OCI-LY3 (cell line): ENCODE results near the gene AGBL4.

Experiments used
- H2AFZ ChIP-seq: fragments of 200-600, 300-600 bp; shearing (Covaris generic); 2 replicates; pipeline ENCODE4 v1.6.0; 2014; ENCODE audit warnings: antibody characterized with exemption, low read depth, low read length
- H3K27ac ChIP-seq: fragments of 200-600, 300-600 bp; sonication (generic); 2 replicates; pipeline ENCODE4 v1.5.1; 2014; ENCODE audit warnings: mild to moderate bottlenecking, low read length, moderate library complexity, mixed read lengths
- H3K27me3 ChIP-seq: fragments of 200-600, 300-600 bp; sonication (generic); 2 replicates; pipeline ENCODE4 v1.6.1; 2014; ENCODE audit warnings: low read depth, low read length, mixed read lengths
- H3K36me3 ChIP-seq: fragments of 200-600, 300-600 bp; sonication (generic); replicated peaks from 2 replicates; pipeline ENCODE3; 2014; ENCODE audit warnings: low read depth, low read length, mixed read lengths
- H3K4me1 ChIP-seq: fragments of 300-600, 200-600 bp; sonication (generic); 2 replicates; pipeline ENCODE4 v1.6.1; 2014; ENCODE audit warnings: low read length, mixed read lengths
- H3K4me2 ChIP-seq: fragments of 200-600, 300-600 bp; sonication (generic); 2 replicates; pipeline ENCODE4 v1.6.1; 2014; ENCODE audit warnings: low read length, mixed read lengths
- H3K4me3 ChIP-seq: fragments of 300-600, 200-600 bp; sonication (generic); 2 replicates; pipeline ENCODE4 v1.5.1; 2014; ENCODE audit warnings: antibody characterized with exemption, mild to moderate bottlenecking, low read length, moderate library complexity
- H3K79me2 ChIP-seq: fragments of 300-600, 200-600 bp; shearing (Covaris generic); 2 replicates; pipeline ENCODE4 v1.6.1; 2014; ENCODE audit warnings: mild to moderate bottlenecking, low read length, mixed read lengths
- H3K9ac ChIP-seq: fragments of 300-600, 200-600 bp; shearing (Covaris generic); 2 replicates; pipeline ENCODE4 v1.6.0; 2014; ENCODE audit warnings: mild to moderate bottlenecking, low read length, moderate library complexity
- H3K9me3 ChIP-seq: fragments of 200-600, 300-600 bp; shearing (Covaris generic); 2 replicates; pipeline ENCODE4 v1.6.1; 2014; ENCODE audit warnings: low read length, mixed read lengths; ENCODE audit not compliant: insufficient read depth
- H4K20me1 ChIP-seq: fragments of 200-600, 300-600 bp; sonication (generic); 2 replicates; pipeline ENCODE4 v1.6.1; 2016; ENCODE audit warnings: low read length, mixed read lengths; ENCODE audit not compliant: insufficient read depth
- CTCF ChIP-seq: fragments of 200-600, 300-600 bp; sonication (generic); IDR thresholded peaks from 2 replicates; pipeline ENCODE4 v1.5.1; 2014; ENCODE audit warnings: antibody characterized with exemption, low read length, low read depth
- EZH2phosphoT487 ChIP-seq: fragments of 200-600 bp; shearing (Covaris generic); IDR thresholded peaks from 2 replicates; pipeline ENCODE4 v1.6.1; 2018; ENCODE audit warnings: antibody characterized with exemption, mixed run types, low read depth

The AGBL4 gene

DNA sequence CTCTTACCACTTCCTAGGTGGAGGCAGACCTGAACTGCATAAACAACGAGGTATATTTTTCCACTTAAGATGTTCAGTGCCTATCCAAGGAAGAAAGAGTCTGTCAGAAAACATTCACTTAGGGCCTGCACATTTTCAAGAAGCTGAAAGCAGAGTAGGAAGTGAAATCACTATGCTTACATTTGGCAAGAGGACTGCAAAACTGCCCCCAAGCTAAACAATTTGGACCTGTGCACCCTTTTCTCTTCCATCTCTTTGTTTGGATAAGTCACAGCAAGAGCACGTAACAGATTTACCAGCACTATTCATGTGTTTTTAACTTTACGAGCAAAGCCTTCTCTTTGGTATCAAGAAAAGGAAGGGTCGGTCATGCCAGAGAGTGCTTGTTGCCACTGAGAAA is 1233.9 kb downstream of the AGBL4 start:
- Histone ChIP-seq H3K79me2 (no peaks in the 10 kb centered on the region), H3K4me3 (peak overlapping the region; percentile 54), H3K27me3 (no peaks in the 10 kb centered on the region), H3K9me3 (no peaks in the 10 kb centered on the region), H2AFZ (no peak overlapping the region), H3K36me3 (no peaks in the 10 kb centered on the region), H3K4me2 (peak overlapping the region; percentile 80), H4K20me1 (no peaks in the 10 kb centered on the region), H3K4me1 (peaks cover 98% of the 10 kb centered on the region), H3K9ac (peak overlapping the region; percentile 75), H3K27ac (peak overlapping the region; percentile 99)
- no peak for TF ChIP-seq EZH2phosphoT487
- TF ChIP-seq CTCF: no peak

GRCh38 chr1:48785869-48786268 is 1237.9 kb downstream of the AGBL4 start:
- H3K4me2 ChIP-seq: peak overlapping the region; percentile 56
- no peaks in the 10 kb centered on the region for H3K36me3 ChIP-seq
- no peaks in the 10 kb centered on the region for H3K27me3 ChIP-seq
- H4K20me1 ChIP-seq: no peaks in the 10 kb centered on the region
- H3K27ac ChIP-seq: peak overlapping the region; percentile 92
- TF ChIP-seq CTCF (no peak), EZH2phosphoT487 (no peak)
- H3K9ac ChIP-seq: peak overlapping the region; percentile 60
- H3K9me3 ChIP-seq: no peaks in the 10 kb centered on the region
- no peak overlapping the region for H2AFZ ChIP-seq
- peak overlapping the region; percentile 5 for H3K4me3 ChIP-seq
- no peaks in the 10 kb centered on the region for H3K79me2 ChIP-seq
- peaks cover 91% of the 10 kb centered on the region for H3K4me1 ChIP-seq

DNA sequence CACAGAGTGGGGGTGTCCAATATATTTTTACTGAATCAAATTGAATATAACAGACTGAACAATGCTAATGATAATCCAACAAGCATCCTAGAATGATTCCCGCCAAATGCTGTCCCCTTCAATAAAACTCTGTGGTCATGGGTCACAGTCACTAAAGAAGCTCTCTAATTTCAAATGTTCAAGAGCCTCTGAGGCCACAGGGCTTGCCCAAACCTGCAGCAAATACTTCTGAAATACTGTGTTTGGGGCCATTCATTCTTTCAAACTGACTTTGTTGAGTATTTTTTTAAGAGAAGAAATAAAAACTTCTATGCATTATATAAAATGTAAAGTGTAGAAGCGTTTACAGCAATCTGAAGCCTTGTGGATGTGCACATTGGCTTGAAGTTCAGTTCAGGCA is 1239.5 kb downstream of the AGBL4 start:
- H3K27ac ChIP-seq: peak overlapping the region; percentile 92
- no peaks in the 10 kb centered on the region for H3K27me3 ChIP-seq
- no peaks in the 10 kb centered on the region for H3K79me2 ChIP-seq
- no peaks in the 10 kb centered on the region for H3K36me3 ChIP-seq
- peak overlapping the region; percentile 56 for H3K4me2 ChIP-seq
- TF ChIP-seq EZH2phosphoT487: no peak
- H3K4me3 ChIP-seq: 0 out of 2 replicates have a peak overlapping the region, but pooled peaks have one; percentile 17
- H3K9me3 ChIP-seq: no peaks in the 10 kb centered on the region
- H2AFZ ChIP-seq: no peak overlapping the region
- peaks cover 75% of the 10 kb centered on the region for H3K4me1 ChIP-seq
- peak overlapping the region; percentile 46; the same call in 1 of the 2 replicates for H3K9ac ChIP-seq
- H4K20me1 ChIP-seq: no peaks in the 10 kb centered on the region

DNA sequence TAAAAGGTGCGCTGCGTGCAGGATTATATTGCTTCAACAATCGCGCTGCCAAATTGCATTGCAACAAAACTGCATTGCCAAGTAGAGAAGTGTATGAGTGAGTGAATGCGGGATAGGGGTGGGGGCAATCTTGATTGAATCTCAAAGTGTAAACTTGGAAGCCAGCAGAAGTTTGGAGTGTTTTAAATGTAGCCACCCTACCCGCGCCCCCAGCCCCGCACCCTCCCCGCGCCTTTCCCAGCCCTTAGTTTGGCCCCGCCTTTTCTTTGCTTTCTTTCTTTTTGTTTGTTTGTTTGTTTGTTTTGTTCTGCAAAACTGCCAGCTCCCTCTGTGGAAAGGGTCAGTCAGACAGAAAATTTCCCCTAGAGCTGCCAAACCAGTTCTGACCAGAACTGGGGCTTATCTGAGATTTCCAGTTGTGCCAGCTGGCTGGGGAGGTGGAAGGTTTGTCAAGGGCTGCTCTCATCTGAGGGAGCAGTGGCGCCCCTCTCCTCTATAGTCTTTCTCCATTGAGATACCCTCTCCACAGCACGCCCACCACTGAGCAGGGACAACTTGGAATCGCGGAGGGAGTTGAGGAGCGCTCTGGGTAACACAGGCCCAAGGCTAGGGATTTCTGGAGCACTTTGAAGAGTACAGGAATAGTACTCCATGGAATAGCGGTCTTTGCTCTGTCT is 1246.4 kb downstream of the AGBL4 start:
- TF ChIP-seq CTCF (no peak), EZH2phosphoT487 (no peak)
- Histone ChIP-seq H4K20me1 (peaks cover 4% of the 10 kb centered on the region; the same call in 1 of the 2 replicates), H3K27me3 (no peaks in the 10 kb centered on the region), H3K4me2 (peak overlapping the region; percentile 96), H3K79me2 (peaks cover 50% of the 10 kb centered on the region), H3K4me1 (peaks cover 59% of the 10 kb centered on the region), H3K4me3 (peak overlapping the region; percentile 99), H3K9ac (peak overlapping the region; percentile 97), H3K36me3 (peaks cover 14% of the 10 kb centered on the region), H2AFZ (peak overlapping the region; percentile 27; the same call in 1 of the 2 replicates), H3K9me3 (no peaks in the 10 kb centered on the region), H3K27ac (peak overlapping the region; percentile 18)
